Measurements from ENCODE around the gene TSPAN3.

TSPAN3 gene

DNA sequence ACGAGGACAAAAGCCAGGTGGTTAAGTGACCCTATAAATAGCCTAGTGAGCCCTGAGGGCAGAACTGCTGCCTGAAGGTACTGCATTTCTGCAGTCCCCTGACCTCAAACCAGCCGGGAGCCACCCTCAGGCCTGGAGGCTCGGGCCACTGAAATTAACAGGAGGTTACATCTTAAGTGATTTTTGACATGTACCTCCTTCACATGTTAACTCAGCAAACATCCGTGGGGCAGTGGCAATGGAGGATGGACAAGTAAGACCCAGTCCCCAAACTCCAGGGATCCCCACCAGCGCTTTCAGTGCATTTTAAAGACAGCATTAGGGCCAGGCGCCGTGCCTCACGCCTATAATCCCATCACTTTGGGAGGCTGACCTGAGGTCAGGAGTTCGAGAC is 49.8 kb downstream of the TSPAN3 start:
- no peak for DNase-seq (ENCODE audit: extremely low read depth, low read depth)
- TF ChIP-seq, protein P1, sequence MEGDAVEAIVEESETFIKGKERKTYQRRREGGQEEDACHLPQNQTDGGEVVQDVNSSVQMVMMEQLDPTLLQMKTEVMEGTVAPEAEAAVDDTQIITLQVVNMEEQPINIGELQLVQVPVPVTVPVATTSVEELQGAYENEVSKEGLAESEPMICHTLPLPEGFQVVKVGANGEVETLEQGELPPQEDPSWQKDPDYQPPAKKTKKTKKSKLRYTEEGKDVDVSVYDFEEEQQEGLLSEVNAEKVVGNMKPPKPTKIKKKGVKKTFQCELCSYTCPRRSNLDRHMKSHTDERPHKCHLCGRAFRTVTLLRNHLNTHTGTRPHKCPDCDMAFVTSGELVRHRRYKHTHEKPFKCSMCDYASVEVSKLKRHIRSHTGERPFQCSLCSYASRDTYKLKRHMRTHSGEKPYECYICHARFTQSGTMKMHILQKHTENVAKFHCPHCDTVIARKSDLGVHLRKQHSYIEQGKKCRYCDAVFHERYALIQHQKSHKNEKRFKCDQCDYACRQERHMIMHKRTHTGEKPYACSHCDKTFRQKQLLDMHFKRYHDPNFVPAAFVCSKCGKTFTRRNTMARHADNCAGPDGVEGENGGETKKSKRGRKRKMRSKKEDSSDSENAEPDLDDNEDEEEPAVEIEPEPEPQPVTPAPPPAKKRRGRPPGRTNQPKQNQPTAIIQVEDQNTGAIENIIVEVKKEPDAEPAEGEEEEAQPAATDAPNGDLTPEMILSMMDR (IDR thresholded peaks at IDR 0.05; ENCODE audit: low read depth, low read length) = no peak

DNA sequence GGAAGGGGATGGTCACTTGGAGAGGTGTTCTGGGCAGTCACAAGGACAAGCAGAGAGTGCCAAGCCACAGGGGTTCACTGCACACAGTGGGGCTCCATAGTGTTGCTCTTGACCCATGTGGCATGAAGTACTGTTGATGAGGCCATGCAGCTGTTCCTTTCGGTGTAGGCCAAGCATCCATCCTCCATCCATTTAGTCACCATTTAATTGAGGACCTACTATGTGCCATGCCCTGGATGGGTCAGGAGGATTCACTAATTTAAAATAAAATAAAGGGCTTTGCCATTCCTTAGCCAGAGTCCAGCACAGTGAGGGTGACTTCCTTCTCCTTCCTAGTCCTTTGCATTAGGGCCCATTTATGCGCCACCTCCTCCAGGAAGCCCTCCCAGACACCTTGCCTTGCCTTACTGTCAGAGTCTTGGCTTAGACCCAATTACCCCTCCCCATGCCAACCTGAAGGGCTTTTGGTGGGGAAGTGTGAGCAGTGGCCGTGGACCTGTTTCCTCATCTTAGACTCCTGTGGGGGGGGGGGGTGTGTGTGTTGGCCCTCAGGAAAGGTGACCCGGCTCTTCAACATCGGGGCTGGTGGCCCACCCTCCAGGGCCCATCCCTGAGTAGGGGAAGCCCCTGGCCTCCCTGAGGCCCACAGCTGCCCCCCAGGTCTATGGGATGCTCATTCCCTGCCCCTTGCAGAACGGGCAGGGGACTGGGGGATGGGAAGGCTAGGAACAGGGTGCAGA is 50.4 kb downstream of the TSPAN3 start:
- DNase-seq (ENCODE audit: extremely low read depth, low read depth) = no peak

DNA sequence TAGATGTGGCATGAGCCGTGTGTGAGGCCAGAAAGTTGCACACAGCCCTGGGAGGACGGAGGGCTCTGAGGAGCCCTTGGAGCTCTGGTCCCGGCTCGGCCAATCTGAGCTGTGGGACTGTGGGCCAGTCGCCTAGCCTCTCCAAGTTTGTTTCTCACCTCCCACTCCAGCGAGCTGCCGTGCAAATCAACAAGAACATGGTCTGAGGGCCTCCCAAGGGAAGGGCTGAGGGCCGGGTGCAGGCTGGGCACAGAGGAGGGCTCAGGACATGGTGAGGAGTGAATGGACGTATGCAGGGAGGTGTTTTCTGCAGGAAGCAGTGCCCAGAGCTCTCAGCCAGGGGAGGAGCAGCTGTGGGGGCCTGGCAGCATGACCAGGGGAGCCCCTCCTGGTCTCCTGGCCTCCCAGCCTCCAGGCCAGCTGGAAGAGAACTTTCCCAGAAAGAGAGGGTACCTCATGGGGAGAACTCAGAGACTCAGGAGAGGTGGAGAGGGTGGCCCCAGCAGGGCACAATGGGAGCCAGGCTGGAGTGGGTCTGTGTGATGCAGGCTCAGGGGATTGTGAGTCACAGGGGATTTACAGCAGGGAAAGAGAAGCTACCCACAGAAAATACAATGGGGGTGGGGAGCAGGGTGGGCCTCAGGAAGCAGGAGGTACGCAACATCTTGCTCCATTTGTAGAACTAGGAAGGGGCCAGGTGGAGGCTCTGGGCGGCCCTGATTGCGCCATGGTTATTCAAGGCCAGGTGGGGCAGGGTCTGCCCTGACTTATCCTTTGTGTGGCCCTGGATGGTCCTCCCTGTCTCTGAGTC is 51.2 kb downstream of the TSPAN3 start:
- DNase-seq (ENCODE audit: extremely low read depth, low read depth) = no peak
- TF ChIP-seq, protein P1 (IDR thresholded peaks at IDR 0.05; ENCODE audit: low read depth, low read length) = no peak

More for the DNA sequence above, 50.4 kb downstream of the TSPAN3 start:
- TF ChIP-seq, protein P1 (IDR thresholded peaks at IDR 0.05; ENCODE audit: low read depth, low read length) = no peak

DNA sequence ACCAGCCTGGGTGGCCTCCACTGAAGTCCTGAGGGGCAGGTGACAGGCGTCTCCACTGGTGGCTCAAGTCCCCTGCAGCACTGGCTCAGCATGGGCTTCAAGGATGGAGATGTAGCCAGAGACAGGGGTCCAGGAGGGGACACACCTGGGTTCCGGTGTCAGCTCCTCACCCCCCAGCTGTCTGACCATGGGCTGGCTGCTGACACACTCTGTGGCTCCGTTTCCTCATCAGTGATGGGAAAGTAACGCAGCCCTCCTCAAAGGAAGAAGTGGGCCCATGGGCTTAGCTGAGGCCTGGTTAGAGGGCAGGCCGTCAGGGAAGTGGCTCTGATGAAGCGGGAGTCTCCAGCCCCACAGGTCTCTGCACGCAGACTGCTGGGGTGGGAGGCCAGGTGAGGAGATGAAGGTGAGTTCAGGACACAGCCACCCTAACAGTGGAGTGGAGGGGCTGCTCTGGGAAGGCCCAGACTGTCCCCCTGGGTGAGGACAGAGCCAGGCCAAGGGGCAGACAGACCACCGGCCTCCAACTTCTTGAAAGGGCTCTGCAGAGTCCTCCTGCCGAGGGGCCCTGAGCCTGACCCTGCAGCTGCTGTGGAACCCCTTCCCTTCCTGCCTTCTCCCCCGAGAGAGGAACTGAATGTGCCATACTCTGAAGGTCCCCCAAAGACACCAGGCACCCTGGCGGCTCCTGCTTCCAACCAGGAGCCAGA is 52.0 kb downstream of the TSPAN3 start:
- DNase-seq (ENCODE audit: extremely low read depth, low read depth) = no peak
- TF ChIP-seq, protein P1 (IDR thresholded peaks at IDR 0.05; ENCODE audit: low read depth, low read length) = no peak

DNA sequence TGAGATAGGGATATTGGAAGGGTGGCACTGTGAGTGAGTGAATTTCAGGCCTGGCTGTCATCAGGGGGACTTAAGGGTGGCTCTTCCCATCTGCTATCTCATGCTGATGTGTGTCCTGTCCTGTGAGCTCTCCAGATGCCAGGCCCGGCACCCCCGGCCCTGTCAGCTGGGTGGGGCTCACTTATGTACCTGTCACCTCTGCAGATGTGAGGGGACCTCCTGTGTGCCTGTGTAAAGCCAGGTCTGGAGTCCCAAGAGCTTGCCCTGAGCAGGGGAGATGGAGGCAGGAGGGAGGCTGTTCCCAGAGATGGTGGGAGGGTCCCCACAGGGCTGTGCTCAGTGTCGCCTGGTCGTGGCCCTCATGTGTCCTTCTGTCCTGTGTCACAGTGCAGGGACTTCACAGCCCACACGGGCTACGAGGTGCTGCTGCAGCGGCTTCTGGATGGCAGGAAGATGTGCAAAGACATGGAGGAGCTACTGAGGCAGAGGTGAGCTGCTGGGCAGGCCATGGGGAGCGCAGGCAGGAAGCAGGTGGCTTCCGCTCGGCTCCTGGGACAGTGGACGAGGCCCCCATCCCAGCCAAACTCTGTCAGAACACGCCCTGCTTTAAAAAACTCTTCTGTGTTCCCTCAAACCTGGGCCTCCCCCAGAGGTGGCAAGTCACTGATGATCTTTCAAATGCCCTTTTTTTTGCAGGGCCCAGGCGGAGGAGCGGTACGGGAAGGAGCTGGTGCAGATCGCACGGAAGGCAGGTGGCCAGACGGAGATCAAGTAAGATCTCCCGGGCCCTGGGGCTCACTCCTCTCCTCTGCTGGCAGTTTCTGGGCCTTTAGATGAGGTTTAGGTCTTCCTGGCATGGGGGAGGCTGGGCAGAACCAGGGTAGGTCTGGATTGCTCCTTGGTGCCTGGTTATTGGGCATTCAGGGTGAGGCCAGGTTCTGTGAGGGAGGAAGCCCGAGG is 52.9 kb downstream of the TSPAN3 start:
- no peak for DNase-seq (ENCODE audit: extremely low read depth, low read depth)
- TF ChIP-seq, protein P1 (IDR thresholded peaks at IDR 0.05; ENCODE audit: low read depth, low read length) = no peak

DNA sequence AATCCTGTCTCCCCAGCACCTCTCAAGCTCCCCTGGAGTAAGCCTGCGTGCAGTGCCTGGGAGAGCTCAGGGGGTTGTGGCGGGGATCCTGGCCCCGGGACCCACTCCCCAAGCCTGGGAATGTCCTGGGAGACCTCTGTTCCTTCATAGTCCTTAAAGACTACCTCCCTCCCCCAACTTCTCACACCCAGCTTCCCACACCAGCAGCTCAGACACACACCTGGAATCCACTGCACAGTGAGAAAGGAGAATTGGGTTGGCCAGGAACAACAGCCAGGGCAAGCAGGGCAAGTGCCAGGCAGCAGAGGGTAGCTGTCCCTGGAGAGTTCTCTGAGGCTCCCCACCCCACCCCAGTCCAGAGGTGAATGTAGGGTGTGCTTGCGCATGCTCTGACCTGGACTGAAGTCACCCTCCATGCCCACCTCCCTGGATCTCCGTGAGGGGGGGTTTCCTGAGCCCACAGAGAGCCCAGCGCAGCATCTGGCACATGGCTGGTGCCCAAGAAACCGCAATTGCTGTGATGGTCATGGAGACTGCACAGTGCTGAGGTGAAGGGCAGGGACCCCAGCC is 53.7 kb downstream of the TSPAN3 start:
- TF ChIP-seq, protein P1 (IDR thresholded peaks at IDR 0.05; ENCODE audit: low read depth, low read length) = no peak
- DNase-seq (ENCODE audit: extremely low read depth, low read depth) = no peak

Measured in AG09319 (cell line).